SJCRH30 (cell line): ENCODE data around the gene SHC2. TPM values are rescaled to one million over a fixed set of nuclear protein-coding genes. Genes with fewer than 3 reads are reported as not detected.

Source experiments
- DNase-seq, 2 experiments: peaks; one replicate each; pipeline ENCODE4 v3.0.0-alpha.2; 2015 to 2020
- H3K27ac ChIP-seq: fragments of 250-450 bp; sonication (Bioruptor Pico); 2 replicates; pipeline ENCODE4 v1.5.1; 2020; ENCODE audit warnings: mild to moderate bottlenecking, moderate library complexity
- H3K27me3 ChIP-seq: fragments of 250-450 bp; sonication (Bioruptor Pico); 2 replicates; pipeline ENCODE4 v1.5.1; 2020; ENCODE audit warnings: mild to moderate bottlenecking, moderate library complexity
- H3K36me3 ChIP-seq: fragments of 250-450 bp; sonication (Bioruptor Pico); 2 replicates; pipeline ENCODE4 v1.5.1; 2020; ENCODE audit warnings: mild to moderate bottlenecking, moderate library complexity
- H3K4me1 ChIP-seq: fragments of 250-450 bp; sonication (Bioruptor Pico); 2 replicates; pipeline ENCODE4 v1.5.1; 2020; ENCODE audit warnings: mild to moderate bottlenecking, moderate library complexity
- H3K4me3 ChIP-seq: fragments of 250-450 bp; sonication (Bioruptor Pico); 2 replicates; pipeline ENCODE4 v1.5.1; 2020; ENCODE audit warnings: mild to moderate bottlenecking, moderate library complexity
- H3K9me3 ChIP-seq: fragments of 250-450 bp; sonication (Bioruptor Pico); replicated peaks from 2 replicates; pipeline ENCODE4 v1.5.1; 2020; ENCODE audit warnings: mild to moderate bottlenecking, moderate library complexity
- total RNA-seq: library from RNA; depleted of rRNA; stranded (reverse); fragments of >200 nt; shearing (Covaris generic); gene quantifications from 2 replicates; pipeline ENCODE4 v1.2.3, GENCODE V29; 2014

The SHC2 gene
- total RNA-seq, 1 experiment from 2014 or later, result 0.12 TPM

- no peaks in the 10 kb centered on the region for H3K27me3 ChIP-seq
- H3K27ac ChIP-seq, result no peak within 1 kb of the TSS
- H3K9me3 ChIP-seq, result no peaks in the 10 kb centered on the region
- H3K36me3 ChIP-seq, result no peaks in the 10 kb centered on the region
- DNase-seq, result no peak
- no peaks in the 10 kb centered on the region for H3K4me1 ChIP-seq
- no peak within 1 kb of the TSS for H3K4me3 ChIP-seq
These were observed 35.4 kb upstream of the SHC2 start, which contains the start of gene MADCAM1 for GRCh38 chr19:496112-496665. Gene MADCAM1, plus strand, starts transcription at chr19:496486. Its CDS starts 14 bp downstream, at chr19:496500.

GRCh38 chr19:495402-496111 is 34.7 kb upstream of the SHC2 start:
- Histone ChIP-seq H3K4me3 (no peak overlapping the region), H3K9me3 (no peaks in the 10 kb centered on the region), H3K27ac (no peak overlapping the region), H3K36me3 (no peaks in the 10 kb centered on the region), H3K27me3 (no peaks in the 10 kb centered on the region), H3K4me1 (no peaks in the 10 kb centered on the region)
- peak in 1 of 2 experiments; percentile 54 for DNase-seq

GRCh38 chr19:495081-495401 is 34.2 kb upstream of the SHC2 start:
- H3K4me3 ChIP-seq, result no peak overlapping the region
- H3K4me1 ChIP-seq, result no peaks in the 10 kb centered on the region
- no peaks in the 10 kb centered on the region for H3K36me3 ChIP-seq
- H3K27me3 ChIP-seq, result no peaks in the 10 kb centered on the region
- DNase-seq, result no peak
- H3K9me3 ChIP-seq, result no peaks in the 10 kb centered on the region
- H3K27ac ChIP-seq, result no peak overlapping the region

- H3K4me3 ChIP-seq, result no peak overlapping the region
- no peaks in the 10 kb centered on the region for H3K27me3 ChIP-seq
- no peaks in the 10 kb centered on the region for H3K9me3 ChIP-seq
- H3K27ac ChIP-seq, result no peak overlapping the region
- no peaks in the 10 kb centered on the region for H3K36me3 ChIP-seq
- no peaks in the 10 kb centered on the region for H3K4me1 ChIP-seq
- no peak for DNase-seq
These were observed 33.6 kb upstream of the SHC2 start for GRCh38 chr19:494171-495080.

- no peaks in the 10 kb centered on the region for H3K27me3 ChIP-seq
- no peaks in the 10 kb centered on the region for H3K9me3 ChIP-seq
- H3K4me3 ChIP-seq, result no peak overlapping the region
- H3K4me1 ChIP-seq, result no peaks in the 10 kb centered on the region
- no peak overlapping the region for H3K27ac ChIP-seq
- no peak for DNase-seq
- no peaks in the 10 kb centered on the region for H3K36me3 ChIP-seq
These were observed 32.7 kb upstream of the SHC2 start for GRCh38 chr19:493391-494170.

- no peak for DNase-seq
- H3K4me3 ChIP-seq, result no peak overlapping the region
- no peaks in the 10 kb centered on the region for H3K4me1 ChIP-seq
- no peak overlapping the region for H3K27ac ChIP-seq
- H3K9me3 ChIP-seq, result no peaks in the 10 kb centered on the region
- no peaks in the 10 kb centered on the region for H3K27me3 ChIP-seq
- no peaks in the 10 kb centered on the region for H3K36me3 ChIP-seq
These were observed 31.3 kb upstream of the SHC2 start for GRCh38 chr19:492091-492531.

GRCh38 chr19:491146-491741 is 30.4 kb upstream of the SHC2 start:
- Histone ChIP-seq H3K27ac (no peak overlapping the region), H3K4me1 (0 out of 2 replicates have a peak, but pooled peaks cover under 1% of the 10 kb centered on the region), H3K36me3 (no peaks in the 10 kb centered on the region), H3K27me3 (no peaks in the 10 kb centered on the region), H3K4me3 (no peak overlapping the region), H3K9me3 (no peaks in the 10 kb centered on the region)
- DNase-seq, result no peak

- no peaks in the 10 kb centered on the region for H3K36me3 ChIP-seq
- H3K9me3 ChIP-seq, result no peaks in the 10 kb centered on the region
- H3K27ac ChIP-seq, result peak overlapping the region; percentile 79; the same call in 1 of the 2 replicates
- DNase-seq, result no peak
- H3K27me3 ChIP-seq, result no peaks in the 10 kb centered on the region
- peak overlapping the region; percentile 96 for H3K4me3 ChIP-seq
- H3K4me1 ChIP-seq, result peaks cover 9% of the 10 kb centered on the region; the same call in 1 of the 2 replicates
These were observed 28.8 kb upstream of the SHC2 start for GRCh38 chr19:489418-490196.

GRCh38 chr19:488505-489417 is 27.9 kb upstream of the SHC2 start:
- Histone ChIP-seq H3K36me3 (no peaks in the 10 kb centered on the region), H3K27me3 (no peaks in the 10 kb centered on the region), H3K4me1 (peaks cover 9% of the 10 kb centered on the region; the same call in 1 of the 2 replicates), H3K4me3 (peak overlapping the region; percentile 96), H3K9me3 (no peaks in the 10 kb centered on the region), H3K27ac (peak overlapping the region; percentile 79)
- peak; percentile 92 to 94 for DNase-seq

- H3K27ac ChIP-seq, result no peak overlapping the region
- peaks cover 9% of the 10 kb centered on the region; the same call in 1 of the 2 replicates for H3K4me1 ChIP-seq
- DNase-seq, result peak; percentile 58 to 63
- H3K36me3 ChIP-seq, result no peaks in the 10 kb centered on the region
- no peak overlapping the region for H3K4me3 ChIP-seq
- H3K27me3 ChIP-seq, result no peaks in the 10 kb centered on the region
- no peaks in the 10 kb centered on the region for H3K9me3 ChIP-seq
These were observed 24.9 kb upstream of the SHC2 start for GRCh38 chr19:485583-486236.

GRCh38 chr19:485077-485476 is 24.2 kb upstream of the SHC2 start:
- Histone ChIP-seq H3K27ac (no peak overlapping the region), H3K9me3 (no peaks in the 10 kb centered on the region)

GRCh38 chr19:484494-484893 is 23.7 kb upstream of the SHC2 start:
- Histone ChIP-seq H3K27ac (no peak overlapping the region), H3K36me3 (no peaks in the 10 kb centered on the region), H3K9me3 (no peaks in the 10 kb centered on the region), H3K4me1 (peaks cover 9% of the 10 kb centered on the region; the same call in 1 of the 2 replicates), H3K27me3 (no peaks in the 10 kb centered on the region), H3K4me3 (no peak overlapping the region)
- DNase-seq, result no peak

More at GRCh38 chr19:485077-485476, 24.2 kb upstream of the SHC2 start:
- no peaks in the 10 kb centered on the region for H3K36me3 ChIP-seq
- H3K4me3 ChIP-seq, result no peak overlapping the region
- H3K4me1 ChIP-seq, result peaks cover 9% of the 10 kb centered on the region; the same call in 1 of the 2 replicates
- no peaks in the 10 kb centered on the region for H3K27me3 ChIP-seq
- DNase-seq, result peak in 1 of 2 experiments; percentile 39
